ENCODE measurements around the gene RASAL2. TPM values are rescaled to one million over a fixed set of nuclear protein-coding genes. Genes with fewer than 3 reads are reported as not detected.

The RASAL2 gene
- total and polyA plus RNA-seq, 9 of the 15 experiments (the other 6 are each of a cell fraction or from before 2014, with no cell fraction given), result 0.13 to 1.0 (median 0.62) TPM

DNA sequence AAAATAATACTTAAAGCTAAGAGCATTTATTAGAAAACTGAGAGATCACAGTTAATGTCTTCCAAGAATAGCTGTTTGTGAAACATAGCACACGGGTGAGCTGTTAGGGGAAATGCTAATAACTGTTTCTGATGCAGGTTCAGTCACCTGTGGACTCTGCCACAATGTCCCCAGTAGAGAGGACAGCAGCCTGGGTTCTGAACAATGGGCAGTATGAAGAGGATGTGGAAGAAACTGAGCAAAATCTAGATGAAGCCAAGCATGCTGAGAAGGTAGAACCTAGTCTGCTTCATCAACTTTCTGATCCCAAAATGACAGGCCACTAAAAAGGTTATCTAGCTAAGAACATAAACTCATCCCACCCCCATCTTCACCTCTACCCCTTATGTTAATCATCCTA lies 370.2 kb downstream of the RASAL2 start (continued):
- TF ChIP-seq, protein P1, sequence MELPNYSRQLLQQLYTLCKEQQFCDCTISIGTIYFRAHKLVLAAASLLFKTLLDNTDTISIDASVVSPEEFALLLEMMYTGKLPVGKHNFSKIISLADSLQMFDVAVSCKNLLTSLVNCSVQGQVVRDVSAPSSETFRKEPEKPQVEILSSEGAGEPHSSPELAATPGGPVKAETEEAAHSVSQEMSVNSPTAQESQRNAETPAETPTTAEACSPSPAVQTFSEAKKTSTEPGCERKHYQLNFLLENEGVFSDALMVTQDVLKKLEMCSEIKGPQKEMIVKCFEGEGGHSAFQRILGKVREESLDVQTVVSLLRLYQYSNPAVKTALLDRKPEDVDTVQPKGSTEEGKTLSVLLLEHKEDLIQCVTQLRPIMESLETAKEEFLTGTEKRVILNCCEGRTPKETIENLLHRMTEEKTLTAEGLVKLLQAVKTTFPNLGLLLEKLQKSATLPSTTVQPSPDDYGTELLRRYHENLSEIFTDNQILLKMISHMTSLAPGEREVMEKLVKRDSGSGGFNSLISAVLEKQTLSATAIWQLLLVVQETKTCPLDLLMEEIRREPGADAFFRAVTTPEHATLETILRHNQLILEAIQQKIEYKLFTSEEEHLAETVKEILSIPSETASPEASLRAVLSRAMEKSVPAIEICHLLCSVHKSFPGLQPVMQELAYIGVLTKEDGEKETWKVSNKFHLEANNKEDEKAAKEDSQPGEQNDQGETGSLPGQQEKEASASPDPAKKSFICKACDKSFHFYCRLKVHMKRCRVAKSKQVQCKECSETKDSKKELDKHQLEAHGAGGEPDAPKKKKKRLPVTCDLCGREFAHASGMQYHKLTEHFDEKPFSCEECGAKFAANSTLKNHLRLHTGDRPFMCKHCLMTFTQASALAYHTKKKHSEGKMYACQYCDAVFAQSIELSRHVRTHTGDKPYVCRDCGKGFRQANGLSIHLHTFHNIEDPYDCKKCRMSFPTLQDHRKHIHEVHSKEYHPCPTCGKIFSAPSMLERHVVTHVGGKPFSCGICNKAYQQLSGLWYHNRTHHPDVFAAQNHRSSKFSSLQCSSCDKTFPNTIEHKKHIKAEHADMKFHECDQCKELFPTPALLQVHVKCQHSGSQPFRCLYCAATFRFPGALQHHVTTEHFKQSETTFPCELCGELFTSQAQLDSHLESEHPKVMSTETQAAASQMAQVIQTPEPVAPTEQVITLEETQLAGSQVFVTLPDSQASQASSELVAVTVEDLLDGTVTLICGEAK (IDR thresholded peaks at IDR 0.05), result no peak
- TF ChIP-seq, protein P1 (CRISPR knock-in tag; IDR thresholded peaks at IDR 0.05), result no peak

DNA sequence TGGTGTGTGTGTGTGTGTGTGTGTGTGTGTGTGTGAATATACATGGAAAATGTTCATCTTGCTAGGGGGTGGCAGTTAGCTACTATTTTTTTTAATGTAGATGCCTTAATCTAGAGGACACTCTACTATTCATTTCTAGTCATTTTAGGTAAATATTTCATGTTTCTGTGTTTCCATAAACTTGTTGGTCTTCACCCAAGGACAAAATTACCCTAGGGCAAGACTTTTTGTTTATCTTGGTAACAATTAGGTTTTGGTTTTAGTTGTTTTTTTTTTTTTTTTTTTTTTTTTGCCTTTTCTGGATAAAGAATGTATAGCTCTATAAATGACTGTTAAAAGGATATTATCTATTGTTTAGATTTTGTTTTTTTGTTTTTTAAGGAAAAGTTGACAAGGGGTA lies 370.7 kb downstream of the RASAL2 start:
- Histone ChIP-seq H3K4me2 (ENCODE audit: insufficient read depth, low read length) (no peak overlapping the region), H3K9me1 (ENCODE audit: control insufficient read depth, insufficient read depth, low read length) (no peaks in the 10 kb centered on the region), H3K79me2 (ENCODE audit: control insufficient read depth, insufficient read depth, low read length) (no peaks in the 10 kb centered on the region), H3K9me3 (replicated peaks; ENCODE audit: control insufficient read depth, insufficient read depth, low read depth, low read length) (no peaks in the 10 kb centered on the region), H3K4me1 (replicated peaks in 1 of 2; ENCODE audit: control insufficient read depth in 2 of 2, insufficient read depth in 2 of 2, low read length in 2 of 2) (no peaks in the 10 kb centered on the region), H3K4me3 (no peak overlapping the region), H3K27me3 (ENCODE audit: control insufficient read depth in 2 of 2, insufficient read depth in 2 of 2, low read length in 2 of 2) (no peaks in the 10 kb centered on the region), H2AFZ (ENCODE audit: low read depth, low read length) (no peak overlapping the region), H3K27ac (ENCODE audit: extremely low read depth, low read depth, low read length) (no peak overlapping the region), H3K36me3 (ENCODE audit: control insufficient read depth, insufficient read depth, low read length) (no peaks in the 10 kb centered on the region), H4K20me1 (replicated peaks; ENCODE audit: control insufficient read depth, insufficient read depth, low read length) (no peaks in the 10 kb centered on the region), H3K9ac (ENCODE audit: insufficient read depth in 1 of 2, low read depth in 2 of 2, low read length in 2 of 2) (no peak overlapping the region)
- POLR2A ChIA-PET, result interaction anchor here (0.7 kb wide), 1 partner anchor 44 kb away, joined by 3 read pairs; no protein-coding TSS in a partner anchor
- TF ChIP-seq ZNF12 (CRISPR knock-in tag; IDR thresholded peaks at IDR 0.05), result no peak
- TF ChIP-seq ATF7 (IDR thresholded peaks at IDR 0.05), result no peak
- no peak for TF ChIP-seq HDAC3 (IDR thresholded peaks at IDR 0.05; ENCODE audit: borderline replicate concordance, partially characterized antibody)
- TF ChIP-seq LARP7 (IDR thresholded peaks at IDR 0.05), result no peak
- TF ChIP-seq ZNF239 (CRISPR knock-in tag; IDR thresholded peaks at IDR 0.05), result no peak
- no peak for TF ChIP-seq NCOA1 (IDR thresholded peaks at IDR 0.05; ENCODE audit: low read depth)
- TF ChIP-seq SMARCC2 (IDR thresholded peaks at IDR 0.05; ENCODE audit: low read depth), result no peak
- TF ChIP-seq TCFL5 (CRISPR knock-in tag; conservative IDR thresholded peaks at IDR 0.05), result no peak
- no peak for TF ChIP-seq MCM2 (IDR thresholded peaks at IDR 0.05; ENCODE audit: low read depth)
- TF ChIP-seq ZNF41 (CRISPR knock-in tag; conservative IDR thresholded peaks at IDR 0.05), result no peak
- TF ChIP-seq PRMT5 (CRISPR knock-in tag; IDR thresholded peaks at IDR 0.05), result no peak
- no peak for TF ChIP-seq DPF2 (IDR thresholded peaks at IDR 0.05)
- TF ChIP-seq SMAD4 (CRISPR knock-in tag; conservative IDR thresholded peaks at IDR 0.05), result no peak
- TF ChIP-seq ZNF696 (CRISPR knock-in tag; conservative IDR thresholded peaks at IDR 0.05), result no peak
- intact Hi-C loops (cut with micrococcal nuclease), result no loop called here
- in situ Hi-C loops (cut with MboI), result no loop called here
- no peak for ATAC-seq
- CTCF ChIA-PET (ENCODE audit: low intra/inter-chr PET ratio), result no interaction called here
- FAIRE-seq, result no peak
- DNase-seq (ENCODE audit: extremely low read depth in 1 of 4, low spot score in 3 of 4), result no peak
- no TSS peak for BruUV-seq (replicated peaks)

All from K562 (cell line).